Activated T-cell treated with anti-CD3 and anti-CD28 coated beads for 4 hours (primary cell): ENCODE measurements around the gene ANO2.

Experiments
- DNase-seq: peaks from one replicate; pipeline ENCODE4 v3.0.0-alpha.2; 2020

Gene ANO2

GRCh38 chr12:5524769-5525436, 420.2 kb downstream of the ANO2 start:
- no peak for DNase-seq

GRCh38 chr12:5524116-5524768, 420.8 kb downstream of the ANO2 start:
- no peak for DNase-seq

GRCh38 chr12:5523396-5524115, 421.5 kb downstream of the ANO2 start:
- DNase-seq = no peak

GRCh38 chr12:5522432-5523335, 422.4 kb downstream of the ANO2 start:
- DNase-seq = no peak

GRCh38 chr12:5521456-5522325, 423.4 kb downstream of the ANO2 start:
- no peak for DNase-seq

GRCh38 chr12:5520831-5521230, 424.2 kb downstream of the ANO2 start:
- no peak for DNase-seq

- no peak for DNase-seq
Observed at GRCh38 chr12:5520037-5520436, 425.0 kb downstream of the ANO2 start.

- DNase-seq = no peak
Observed at GRCh38 chr12:5518584-5519365, 426.3 kb downstream of the ANO2 start.

- no peak for DNase-seq
Observed at GRCh38 chr12:5516371-5517241, 428.5 kb downstream of the ANO2 start.

- no peak for DNase-seq
Observed at GRCh38 chr12:5515458-5515857, 429.6 kb downstream of the ANO2 start.

GRCh38 chr12:5514545-5514944, 430.5 kb downstream of the ANO2 start:
- no peak for DNase-seq

GRCh38 chr12:5514016-5514415, 431.0 kb downstream of the ANO2 start:
- no peak for DNase-seq

GRCh38 chr12:5513406-5513805, 431.7 kb downstream of the ANO2 start:
- DNase-seq = no peak
